SU-DHL-6 (cell line): ENCODE data around the gene SERP1.

Experiments used
- H2AFZ ChIP-seq: fragments of 200-600 bp; sonication (generic); 2 replicates; pipeline ENCODE4 v1.6.1; 2014; ENCODE audit warnings: low read depth, mild to moderate bottlenecking, moderate library complexity, mixed read lengths, antibody characterized with exemption, low read length; ENCODE audit not compliant: severe bottlenecking
- H3F3A ChIP-seq: fragments of 200-600 bp; shearing (Covaris generic); 2 replicates; pipeline ENCODE4 v1.6.0; 2016; ENCODE audit warnings: antibody characterized with exemption, mild to moderate bottlenecking; ENCODE audit not compliant: insufficient read depth
- H3K27ac ChIP-seq: fragments of 200-600 bp; sonication (generic); 2 replicates; pipeline ENCODE4 v1.5.1; 2016; ENCODE audit warnings: low read depth, mild to moderate bottlenecking, low read length, moderate library complexity, mixed read lengths
- H3K27me3 ChIP-seq: fragments of 200-600 bp; sonication (generic), shearing (Covaris generic); 2 replicates; pipeline ENCODE4 v1.6.0; 2014; ENCODE audit warnings: mild to moderate bottlenecking, low read length
- H3K36me3 ChIP-seq: fragments of 200-600 bp; sonication (generic); 2 replicates; pipeline ENCODE4 v1.6.1; 2014; ENCODE audit warnings: mild to moderate bottlenecking, low read length, mixed read lengths
- H3K4me2 ChIP-seq: fragments of 300-600, 200-600 bp; shearing (Covaris generic), sonication (generic); 2 replicates; pipeline ENCODE4 v1.6.0; 2014; ENCODE audit warnings: low read length, low read depth, mild to moderate bottlenecking; ENCODE audit not compliant: poor library complexity, severe bottlenecking
- H3K4me3 ChIP-seq: fragments of 200-600 bp; sonication (generic); 2 replicates; pipeline ENCODE4 v1.5.1; 2014; ENCODE audit warnings: antibody characterized with exemption, low read length, mild to moderate bottlenecking, mixed read lengths; ENCODE audit not compliant: insufficient read depth, poor library complexity, severe bottlenecking
- H3K79me2 ChIP-seq: fragments of 200-600 bp; sonication (generic); 2 replicates; pipeline ENCODE4 v1.6.1; 2014; ENCODE audit warnings: mild to moderate bottlenecking, low read length, moderate library complexity; ENCODE audit not compliant: insufficient read depth
- H3K9ac ChIP-seq: fragments of 200-600 bp; sonication (generic); 2 replicates; pipeline ENCODE4 v1.7.0; 2014; ENCODE audit warnings: mild to moderate bottlenecking, low read length
- H3K9me2 ChIP-seq: fragments of 200-600 bp; sonication (generic); replicated peaks from 2 replicates; pipeline ENCODE4 v1.6.1; 2014; ENCODE audit warnings: low read length; ENCODE audit not compliant: insufficient read depth
- H3K9me3 ChIP-seq: fragments of 200-600 bp; sonication (generic); 2 replicates; pipeline ENCODE4 v1.6.1; 2014; ENCODE audit warnings: low read length, mixed read lengths; ENCODE audit not compliant: insufficient read depth
- H4K20me1 ChIP-seq: fragments of 200-600 bp; sonication (generic); 2 replicates; pipeline ENCODE4 v1.6.1; 2014; ENCODE audit warnings: low read depth, mild to moderate bottlenecking, antibody characterized with exemption, low read length, moderate library complexity, mixed read lengths
- CTCF ChIP-seq: fragments of 200-600 bp; sonication (generic); IDR thresholded peaks from one replicate; pipeline ENCODE4 v1.5.1; 2017; ENCODE audit warnings: antibody characterized with exemption, mild to moderate bottlenecking, low read length, moderate library complexity; ENCODE audit not compliant: insufficient read depth, poor library complexity, severe bottlenecking
- EZH2phosphoT487 ChIP-seq: fragments of 200-600 bp; sonication (generic), shearing (Covaris generic); conservative IDR thresholded peaks from 2 replicates; pipeline ENCODE4 v1.6.1; 2018; ENCODE audit warnings: mild to moderate bottlenecking, antibody characterized with exemption, low read length, moderate library complexity, mixed read lengths

SERP1 gene

GRCh38 chr3:150544726-150545125, 1.6 kb downstream of the SERP1 start:
- Histone ChIP-seq H3K4me3 (peak overlapping the region; percentile 94), H2AFZ (no peak overlapping the region), H3K4me2 (peak overlapping the region; percentile 90), H3K27ac (no peak overlapping the region), H3F3A (peaks cover 9% of the 10 kb centered on the region), H4K20me1 (peaks cover 14% of the 10 kb centered on the region; the same call in 1 of the 2 replicates), H3K27me3 (no peaks in the 10 kb centered on the region), H3K9ac (peak overlapping the region; percentile 97), H3K36me3 (peaks cover 27% of the 10 kb centered on the region), H3K9me2 (no peaks in the 10 kb centered on the region), H3K9me3 (no peaks in the 10 kb centered on the region), H3K79me2 (peaks cover 62% of the 10 kb centered on the region)
- TF ChIP-seq CTCF (no peak), EZH2phosphoT487 (no peak)

- Histone ChIP-seq H3K79me2 (peaks cover 55% of the 10 kb centered on the region), H3K9ac (peak overlapping the region; percentile 97; the same call in 1 of the 2 replicates), H3F3A (peaks cover 14% of the 10 kb centered on the region), H3K27ac (no peak overlapping the region), H3K9me3 (no peaks in the 10 kb centered on the region), H3K9me2 (no peaks in the 10 kb centered on the region), H2AFZ (no peak overlapping the region), H3K27me3 (no peaks in the 10 kb centered on the region), H3K4me3 (no peak overlapping the region), H4K20me1 (peaks cover 14% of the 10 kb centered on the region; the same call in 1 of the 2 replicates), H3K4me2 (peak overlapping the region; percentile 90), H3K36me3 (peaks cover 27% of the 10 kb centered on the region)
- no peak for TF ChIP-seq EZH2phosphoT487
- no peak for TF ChIP-seq CTCF
These were observed 2.3 kb downstream of the SERP1 start for GRCh38 chr3:150544041-150544440.

- Histone ChIP-seq H3K9me2 (no peaks in the 10 kb centered on the region), H3K27ac (no peak overlapping the region), H3K4me2 (no peak overlapping the region), H3K9me3 (no peaks in the 10 kb centered on the region), H2AFZ (no peak overlapping the region), H3K36me3 (peaks cover 22% of the 10 kb centered on the region), H3K4me3 (no peak overlapping the region), H4K20me1 (peaks cover 14% of the 10 kb centered on the region; the same call in 1 of the 2 replicates), H3K27me3 (no peaks in the 10 kb centered on the region), H3K79me2 (peaks cover 50% of the 10 kb centered on the region), H3K9ac (no peak overlapping the region), H3F3A (peaks cover 17% of the 10 kb centered on the region)
- TF ChIP-seq EZH2phosphoT487, result no peak
- TF ChIP-seq CTCF, result no peak
These were observed 2.8 kb downstream of the SERP1 start for GRCh38 chr3:150543531-150543930.

- Histone ChIP-seq H3K4me2 (no peak overlapping the region), H3K27me3 (no peaks in the 10 kb centered on the region), H3K4me3 (no peak overlapping the region), H3K27ac (no peak overlapping the region), H4K20me1 (peaks cover 14% of the 10 kb centered on the region; the same call in 1 of the 2 replicates), H2AFZ (no peak overlapping the region), H3K36me3 (peaks cover 22% of the 10 kb centered on the region), H3K79me2 (peaks cover 46% of the 10 kb centered on the region), H3K9me2 (no peaks in the 10 kb centered on the region), H3F3A (peaks cover 17% of the 10 kb centered on the region), H3K9me3 (no peaks in the 10 kb centered on the region), H3K9ac (no peak overlapping the region)
- TF ChIP-seq EZH2phosphoT487 (no peak), CTCF (no peak)
These were observed 3.2 kb downstream of the SERP1 start for GRCh38 chr3:150543128-150543527.
